GM19025 (cell line): ENCODE data around the gene MGAT5.
A peak's percentile ranks its signal among the peaks of the same experiment; 100 is the strongest.

Experiments
- ATAC-seq: cut with Tn5 transposase; IDR thresholded peaks from one replicate; pipeline ENCODE4 v1.9.1; 2021; ENCODE audit warnings: mild to moderate bottlenecking, low read depth, moderate library complexity; ENCODE audit not compliant: unreplicated experiment

The MGAT5 gene, protein sequence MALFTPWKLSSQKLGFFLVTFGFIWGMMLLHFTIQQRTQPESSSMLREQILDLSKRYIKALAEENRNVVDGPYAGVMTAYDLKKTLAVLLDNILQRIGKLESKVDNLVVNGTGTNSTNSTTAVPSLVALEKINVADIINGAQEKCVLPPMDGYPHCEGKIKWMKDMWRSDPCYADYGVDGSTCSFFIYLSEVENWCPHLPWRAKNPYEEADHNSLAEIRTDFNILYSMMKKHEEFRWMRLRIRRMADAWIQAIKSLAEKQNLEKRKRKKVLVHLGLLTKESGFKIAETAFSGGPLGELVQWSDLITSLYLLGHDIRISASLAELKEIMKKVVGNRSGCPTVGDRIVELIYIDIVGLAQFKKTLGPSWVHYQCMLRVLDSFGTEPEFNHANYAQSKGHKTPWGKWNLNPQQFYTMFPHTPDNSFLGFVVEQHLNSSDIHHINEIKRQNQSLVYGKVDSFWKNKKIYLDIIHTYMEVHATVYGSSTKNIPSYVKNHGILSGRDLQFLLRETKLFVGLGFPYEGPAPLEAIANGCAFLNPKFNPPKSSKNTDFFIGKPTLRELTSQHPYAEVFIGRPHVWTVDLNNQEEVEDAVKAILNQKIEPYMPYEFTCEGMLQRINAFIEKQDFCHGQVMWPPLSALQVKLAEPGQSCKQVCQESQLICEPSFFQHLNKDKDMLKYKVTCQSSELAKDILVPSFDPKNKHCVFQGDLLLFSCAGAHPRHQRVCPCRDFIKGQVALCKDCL

DNA sequence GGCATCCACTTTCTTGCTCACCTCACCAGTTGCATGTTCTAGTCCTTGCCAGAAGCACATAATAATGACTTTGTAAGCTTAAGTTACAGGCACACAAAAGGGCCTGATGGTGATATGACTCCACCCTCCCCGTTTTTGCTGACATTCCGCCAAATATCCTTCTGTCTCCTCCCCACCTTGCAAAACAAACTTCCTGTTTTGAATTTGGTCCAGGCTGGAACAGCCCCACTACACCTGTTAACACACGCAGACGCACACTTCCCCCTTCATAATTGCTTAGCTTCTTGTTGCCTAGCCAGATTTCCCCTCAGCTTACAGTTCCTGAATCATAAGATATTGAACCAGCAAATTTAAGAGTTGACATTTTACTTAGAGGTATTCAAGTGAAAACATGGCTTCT is at the start of gene MGAT5:
Gene MGAT5, plus strand, starts transcription at position 269 of the 400 bp plus-strand sequence. CDS start 332 bp downstream, outside the sequence.
- ATAC-seq: peak; percentile 3

DNA sequence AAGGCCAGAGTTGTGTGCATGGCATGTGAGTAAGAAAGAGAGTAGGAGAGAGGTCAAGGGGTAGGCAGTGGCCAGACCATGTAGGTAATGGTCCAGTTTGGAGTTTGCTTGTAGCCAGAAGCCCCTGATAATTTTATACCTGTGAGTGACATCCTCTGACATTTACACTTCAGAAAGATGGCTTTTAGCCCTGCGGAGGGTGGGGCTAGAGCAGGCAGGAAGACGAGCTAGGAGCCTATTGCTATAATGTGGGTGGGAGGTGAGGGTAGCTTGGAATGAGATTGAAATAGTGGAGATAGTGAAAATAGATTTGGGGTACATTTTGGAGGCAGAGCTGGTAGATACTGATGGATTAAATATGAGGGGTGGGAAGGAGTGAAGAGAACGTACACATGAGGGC is 48.8 kb upstream of the MGAT5 start:
- no peak for ATAC-seq

DNA sequence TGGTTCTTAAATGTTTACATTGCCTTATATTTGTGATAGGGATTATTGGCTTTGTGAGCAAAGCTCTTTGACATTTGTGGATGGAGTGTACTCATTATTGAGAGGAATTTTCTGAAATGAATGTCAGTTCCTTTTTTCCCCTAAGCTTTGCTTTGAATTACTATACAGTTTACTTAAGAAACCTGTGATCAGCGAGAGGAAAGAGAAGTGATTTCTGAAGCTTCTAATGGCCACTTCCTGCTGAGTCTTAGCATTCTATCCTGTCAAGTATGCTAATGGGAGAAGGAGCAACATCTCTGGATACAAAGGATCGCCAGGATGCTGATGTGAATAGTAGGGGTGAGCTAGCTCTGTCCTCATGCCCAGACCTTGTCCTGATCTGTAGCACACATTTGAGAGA is 47.8 kb upstream of the MGAT5 start:
- no peak for ATAC-seq

DNA sequence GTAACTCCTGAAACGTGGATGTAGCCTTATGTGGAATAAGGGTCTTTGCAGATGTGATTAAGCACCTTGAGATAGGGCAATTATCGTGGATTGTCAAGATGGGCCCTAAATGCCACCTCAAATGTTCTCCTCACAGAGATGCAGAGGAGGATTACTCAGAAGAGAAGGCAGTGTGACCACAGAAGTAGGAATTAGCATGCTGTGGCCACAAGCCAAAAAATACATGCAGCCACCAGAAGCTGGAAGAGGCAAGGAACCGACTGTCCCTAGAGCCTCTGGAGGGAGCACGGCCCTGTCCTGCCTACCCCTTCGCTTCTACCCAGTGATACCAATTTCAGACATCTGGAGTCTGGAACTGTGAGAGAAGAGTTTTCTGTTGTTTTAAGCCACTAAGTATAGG is 47.3 kb upstream of the MGAT5 start:
- ATAC-seq: no peak

DNA sequence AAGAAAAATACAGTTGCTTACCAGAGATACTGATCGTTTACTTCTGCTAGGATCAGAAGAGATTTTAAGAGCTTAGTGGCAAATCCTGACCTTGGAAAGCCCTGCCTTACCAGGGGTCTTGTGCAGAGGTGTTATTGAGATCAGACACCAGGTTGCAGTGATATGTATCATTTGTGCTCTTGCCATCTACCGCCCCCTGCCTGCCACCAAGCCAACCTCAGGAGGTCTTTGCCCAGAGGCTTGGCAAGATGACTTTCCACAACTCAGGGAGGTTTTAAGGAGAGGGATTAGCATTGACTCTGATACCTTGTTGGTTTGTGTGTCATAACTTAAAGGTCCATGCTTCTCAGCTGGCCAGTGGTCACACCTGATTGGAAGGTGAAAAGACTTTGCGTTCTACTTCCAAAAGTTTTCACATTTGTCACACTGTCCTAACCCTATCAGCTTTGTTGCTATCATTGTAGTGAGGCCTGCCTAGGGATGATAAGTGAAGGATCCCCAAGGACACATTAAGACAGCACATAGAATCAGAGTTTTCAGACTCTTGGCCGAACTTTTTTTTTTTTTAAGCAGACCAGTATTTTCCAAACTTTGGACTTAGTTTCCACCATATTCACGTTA is 46.2 kb upstream of the MGAT5 start:
- peak; percentile 46 for ATAC-seq

DNA sequence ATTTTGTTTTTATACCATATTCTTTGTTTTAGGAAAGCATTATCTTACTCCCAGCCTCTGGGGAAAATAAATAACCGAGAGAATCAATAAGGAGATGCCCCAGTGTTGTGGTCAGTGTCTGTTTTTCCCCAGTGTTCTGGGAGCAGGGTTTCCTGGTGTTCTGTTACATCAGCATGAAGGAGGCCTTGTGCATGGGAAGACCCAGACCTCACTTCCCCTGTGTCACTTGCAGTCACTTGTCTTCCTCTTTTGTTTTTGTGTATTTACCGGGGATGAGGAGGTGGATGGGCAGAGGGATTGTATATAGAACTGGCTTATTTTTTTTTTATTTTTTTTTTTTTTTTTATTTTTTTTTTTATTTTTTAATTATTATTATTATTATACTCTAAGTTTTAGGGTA is 45.0 kb upstream of the MGAT5 start:
- no peak for ATAC-seq

- ATAC-seq: no peak
Observed at GRCh38 chr2:134212746-134213145, 41.1 kb upstream of the MGAT5 start.

- ATAC-seq: no peak
Observed at GRCh38 chr2:134216152-134216829, 37.6 kb upstream of the MGAT5 start.

GRCh38 chr2:134217351-134217750 is 36.5 kb upstream of the MGAT5 start:
- no peak for ATAC-seq

- ATAC-seq: peak; percentile 58
Observed at GRCh38 chr2:134217924-134218323, 35.9 kb upstream of the MGAT5 start.

- ATAC-seq: no peak
Observed at GRCh38 chr2:134218414-134218813, 35.5 kb upstream of the MGAT5 start.

GRCh38 chr2:134218930-134219658 is 34.8 kb upstream of the MGAT5 start:
- ATAC-seq: no peak

DNA sequence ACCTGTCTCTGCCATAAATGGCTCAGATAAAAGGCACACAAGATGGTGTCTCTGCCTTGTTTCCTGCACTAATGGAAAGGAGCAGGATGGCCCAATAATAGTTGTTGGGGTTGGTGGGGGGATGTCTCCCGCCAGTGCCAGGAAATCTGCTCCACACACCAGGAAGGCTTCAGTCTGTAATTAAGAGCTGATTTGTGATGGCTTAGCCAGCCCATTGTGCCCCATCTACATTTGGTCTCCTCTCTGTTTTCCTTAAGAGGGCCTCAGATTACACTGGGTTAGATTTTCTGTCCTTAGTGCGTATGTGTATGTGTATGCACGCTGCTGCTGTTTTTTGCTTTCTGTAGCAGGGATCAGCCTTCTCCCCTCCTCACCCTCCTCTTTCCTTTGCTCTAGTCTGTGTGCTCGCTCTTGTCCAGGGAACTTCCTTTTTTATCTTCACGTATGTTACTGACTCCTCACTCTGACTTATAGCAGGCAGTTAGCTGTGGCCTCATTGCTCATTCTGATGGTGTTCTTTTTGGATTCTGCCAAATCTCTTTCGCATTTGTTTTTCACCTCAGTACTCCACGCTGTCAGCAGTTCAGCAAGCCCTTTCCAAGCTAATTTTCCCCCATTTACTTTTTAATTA is 33.4 kb upstream of the MGAT5 start:
- ATAC-seq: no peak

DNA sequence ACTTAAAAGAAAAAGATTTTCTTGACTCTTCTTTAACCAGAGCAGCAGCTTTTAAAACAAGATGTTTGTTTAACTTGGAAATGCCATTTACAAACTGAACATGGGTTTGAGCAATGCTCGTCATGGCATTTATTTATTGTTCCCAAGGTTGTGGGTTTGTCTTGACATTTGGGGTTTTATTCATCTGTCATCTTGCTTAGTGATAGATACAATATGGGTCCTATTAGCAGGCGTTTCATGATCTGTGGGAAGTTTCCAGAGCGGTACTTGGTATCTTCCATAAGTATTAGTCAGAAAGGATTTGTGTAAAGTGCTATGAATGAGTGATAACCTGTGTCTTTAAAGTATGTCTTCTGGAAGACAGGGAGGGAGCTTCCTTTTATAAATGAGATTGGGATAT is 29.9 kb upstream of the MGAT5 start:
- no peak for ATAC-seq

DNA sequence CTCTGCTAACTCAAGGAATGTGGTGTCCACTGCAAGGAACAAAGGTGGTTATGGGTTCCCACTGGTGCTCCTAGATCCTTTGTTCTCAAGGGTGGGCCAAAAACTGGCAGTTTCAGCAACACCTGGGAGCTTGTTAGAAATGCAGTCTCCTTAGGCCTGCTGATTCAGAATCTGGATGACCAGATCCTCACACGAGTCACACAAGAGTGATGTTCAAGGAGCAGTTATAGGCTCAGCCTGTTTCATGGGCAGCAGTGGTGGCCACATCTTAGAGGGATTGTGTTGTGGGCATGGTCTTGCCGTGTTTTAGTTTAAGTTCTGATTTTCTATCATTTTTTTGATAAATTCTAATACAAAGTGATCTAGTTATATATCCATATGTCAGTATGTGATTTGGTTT is 28.7 kb upstream of the MGAT5 start:
- no peak for ATAC-seq

GRCh38 chr2:134225841-134226240 is 28.0 kb upstream of the MGAT5 start:
- no peak for ATAC-seq

DNA sequence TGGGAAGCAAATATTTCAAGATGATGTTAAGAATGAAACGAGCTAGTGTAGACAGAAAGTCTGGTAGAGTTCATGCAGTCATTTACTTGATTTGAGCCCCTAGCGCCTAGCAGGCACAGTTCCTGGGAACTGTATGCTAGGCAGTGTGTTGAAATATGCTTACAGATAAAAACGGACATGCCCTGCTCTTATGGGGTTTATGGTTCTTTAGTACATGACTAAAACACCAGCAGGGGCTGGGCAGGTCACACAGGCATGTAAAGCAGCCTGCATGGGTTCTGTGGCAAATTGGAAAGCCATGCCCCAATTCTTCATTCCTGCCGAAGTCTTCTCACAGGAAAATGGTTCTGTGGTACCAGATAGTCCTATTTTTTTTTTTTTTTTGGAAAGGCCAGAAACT is 27.3 kb upstream of the MGAT5 start:
- ATAC-seq: no peak

DNA sequence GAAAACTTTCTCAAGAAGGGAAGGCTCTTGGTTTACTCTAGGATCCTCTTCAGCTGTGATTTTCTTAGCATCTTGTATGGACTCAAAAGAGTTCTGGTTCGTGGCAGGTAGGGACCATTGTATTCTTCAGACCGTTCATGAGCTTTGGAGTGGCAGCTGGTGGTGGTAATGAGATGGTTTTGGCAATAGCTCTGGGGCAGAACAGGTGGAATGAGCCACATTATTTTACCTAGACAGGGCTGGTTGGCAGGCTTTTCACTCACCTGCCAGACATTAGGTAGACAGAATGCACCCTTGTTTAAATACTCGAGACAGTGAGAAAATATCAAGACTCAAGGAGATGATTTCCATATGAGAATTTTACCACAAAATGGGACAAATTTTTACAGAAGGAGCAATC is 26.2 kb upstream of the MGAT5 start:
- ATAC-seq: no peak

DNA sequence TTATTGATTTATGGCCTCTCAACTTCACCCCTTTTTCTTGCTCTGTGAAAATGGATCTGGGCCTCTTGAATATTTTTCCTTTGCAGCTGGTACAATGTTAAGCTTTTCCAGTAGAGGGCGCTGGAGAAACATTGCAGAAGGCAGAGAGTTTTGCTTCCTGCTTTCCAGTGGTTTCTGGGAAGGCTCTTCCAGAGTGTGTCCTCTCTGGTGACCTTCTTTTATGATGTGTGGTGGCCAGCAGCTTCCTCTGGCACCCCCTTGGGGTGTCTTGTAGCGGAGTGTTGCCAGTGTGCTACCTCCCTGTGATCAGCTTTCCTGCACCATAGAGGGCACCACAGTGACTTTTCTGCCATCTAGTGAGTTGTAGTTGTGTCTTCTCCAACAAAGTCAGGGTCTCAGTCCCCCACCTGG is 25.4 kb upstream of the MGAT5 start:
- ATAC-seq: no peak

DNA sequence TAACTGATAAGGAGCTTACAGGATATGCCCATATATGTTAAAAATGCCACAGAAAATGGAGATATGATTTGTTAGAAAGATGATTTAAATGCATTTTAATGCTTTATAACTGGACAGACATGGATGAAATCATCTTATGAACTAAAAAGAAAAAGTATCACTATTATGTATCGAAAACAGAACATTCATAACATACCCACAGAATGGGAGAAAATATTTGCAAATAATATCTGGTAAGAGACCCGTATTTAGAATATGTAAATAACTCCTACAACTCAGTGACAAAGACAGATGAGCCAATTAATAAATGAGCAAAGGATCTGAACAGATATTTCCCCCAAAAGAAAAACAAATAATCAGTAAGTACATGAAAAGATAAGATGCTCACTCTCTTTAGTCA is 24.3 kb upstream of the MGAT5 start:
- ATAC-seq: no peak
